Mammary epithelial cell (primary cell): Measurements from ENCODE around the gene EPHA5.

Source experiments
- EZH2 ChIP-seq: IDR thresholded peaks from 2 replicates; pipeline ENCODE4 v1.6.1; 2012; ENCODE audit warnings: low read length, inconsistent platforms, borderline replicate concordance
- TF ChIP-seq, protein P1 (sequence below), 2 donors: IDR thresholded peaks in 1 of 2; conservative IDR thresholded peaks in 1 of 2; 2 replicates each; pipeline ENCODE4 v1.5.1; 2011 to 2012; ENCODE audit warnings: inconsistent platforms in 2 of 2, low read length in 2 of 2, mild to moderate bottlenecking in 2 of 2, control low read depth in 1 of 2, low read depth in 1 of 2; ENCODE audit not compliant: insufficient read depth in 1 of 2; ENCODE audit errors: extremely low read depth in 1 of 2

DNA sequence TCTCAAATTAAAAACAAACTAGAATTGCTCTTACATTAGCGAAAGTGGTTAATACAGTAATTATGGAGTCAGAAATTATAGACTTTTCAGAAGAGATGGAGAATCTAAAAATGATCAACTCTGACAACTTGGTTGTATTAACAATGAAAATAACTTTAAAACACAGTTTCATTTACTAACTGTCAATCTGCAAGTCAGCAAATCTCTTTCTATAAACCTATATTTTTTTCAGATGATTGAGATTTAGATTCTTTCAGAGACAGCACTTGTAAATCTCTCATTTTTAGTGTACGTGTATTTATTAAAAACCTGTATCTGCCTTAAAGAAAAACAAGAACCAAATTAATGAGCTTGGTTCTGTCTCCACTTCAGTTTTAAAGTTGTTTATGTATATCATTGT is 311.4 kb downstream of the EPHA5 start:
- TF ChIP-seq, protein P1, sequence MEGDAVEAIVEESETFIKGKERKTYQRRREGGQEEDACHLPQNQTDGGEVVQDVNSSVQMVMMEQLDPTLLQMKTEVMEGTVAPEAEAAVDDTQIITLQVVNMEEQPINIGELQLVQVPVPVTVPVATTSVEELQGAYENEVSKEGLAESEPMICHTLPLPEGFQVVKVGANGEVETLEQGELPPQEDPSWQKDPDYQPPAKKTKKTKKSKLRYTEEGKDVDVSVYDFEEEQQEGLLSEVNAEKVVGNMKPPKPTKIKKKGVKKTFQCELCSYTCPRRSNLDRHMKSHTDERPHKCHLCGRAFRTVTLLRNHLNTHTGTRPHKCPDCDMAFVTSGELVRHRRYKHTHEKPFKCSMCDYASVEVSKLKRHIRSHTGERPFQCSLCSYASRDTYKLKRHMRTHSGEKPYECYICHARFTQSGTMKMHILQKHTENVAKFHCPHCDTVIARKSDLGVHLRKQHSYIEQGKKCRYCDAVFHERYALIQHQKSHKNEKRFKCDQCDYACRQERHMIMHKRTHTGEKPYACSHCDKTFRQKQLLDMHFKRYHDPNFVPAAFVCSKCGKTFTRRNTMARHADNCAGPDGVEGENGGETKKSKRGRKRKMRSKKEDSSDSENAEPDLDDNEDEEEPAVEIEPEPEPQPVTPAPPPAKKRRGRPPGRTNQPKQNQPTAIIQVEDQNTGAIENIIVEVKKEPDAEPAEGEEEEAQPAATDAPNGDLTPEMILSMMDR (conservative IDR thresholded peaks at IDR 0.05 in 1 of 2, IDR thresholded peaks at IDR 0.05 in 1 of 2; ENCODE audit: extremely low read depth in 1 of 2, insufficient read depth in 1 of 2, low read depth in 1 of 2, low read length in 2 of 2): no peak
- no peak for TF ChIP-seq EZH2
